Rectal smooth muscle tissue (tissue), 1 donor: ENCODE data around the gene TRIM29.

ENCODE experiments used
- H3K27ac ChIP-seq: one replicate; pipeline ENCODE4 v1.7.0; 2013; ENCODE audit warnings: low read depth, low read length, inconsistent platforms
- H3K27me3 ChIP-seq: one replicate; pipeline ENCODE4 v1.7.0; 2013; ENCODE audit warnings: low read length; ENCODE audit not compliant: control insufficient read depth, insufficient read depth
- H3K36me3 ChIP-seq: one replicate; pipeline ENCODE4 v1.7.0; 2013; ENCODE audit warnings: low read length; ENCODE audit not compliant: control insufficient read depth, insufficient read depth
- H3K4me1 ChIP-seq: one replicate; pipeline ENCODE4 v1.7.0; 2013; ENCODE audit warnings: low read length; ENCODE audit not compliant: control insufficient read depth, insufficient read depth
- H3K4me3 ChIP-seq: one replicate; pipeline ENCODE4 v1.7.0; 2013; ENCODE audit warnings: low read length
- H3K9ac ChIP-seq: one replicate; pipeline ENCODE4 v1.7.0; 2013; ENCODE audit warnings: low read length

The TRIM29 gene

GRCh38 chr11:120130991-120131760 lies 6.7 kb downstream of the TRIM29 start:
- no peak overlapping the region for H3K4me3 ChIP-seq
- no peaks in the 10 kb centered on the region for H3K36me3 ChIP-seq
- H3K9ac ChIP-seq = no peak overlapping the region
- no peak overlapping the region for H3K27ac ChIP-seq
- H3K27me3 ChIP-seq = no peaks in the 10 kb centered on the region
- H3K4me1 ChIP-seq = peaks cover 9% of the 10 kb centered on the region

GRCh38 chr11:120130176-120130980 lies 7.5 kb downstream of the TRIM29 start:
- no peak overlapping the region for H3K4me3 ChIP-seq
- no peaks in the 10 kb centered on the region for H3K27me3 ChIP-seq
- peaks cover 9% of the 10 kb centered on the region for H3K4me1 ChIP-seq
- no peak overlapping the region for H3K27ac ChIP-seq
- H3K9ac ChIP-seq = no peak overlapping the region
- no peaks in the 10 kb centered on the region for H3K36me3 ChIP-seq

- Histone ChIP-seq H3K27ac (no peak overlapping the region), H3K36me3 (no peaks in the 10 kb centered on the region), H3K9ac (no peak overlapping the region), H3K27me3 (no peaks in the 10 kb centered on the region), H3K4me3 (no peak overlapping the region), H3K4me1 (peaks cover 9% of the 10 kb centered on the region)
Measured at GRCh38 chr11:120129570-120129969, 8.3 kb downstream of the TRIM29 start.

- H3K36me3 ChIP-seq = no peaks in the 10 kb centered on the region
- H3K9ac ChIP-seq = no peak overlapping the region
- H3K27ac ChIP-seq = peak overlapping the region; percentile 57
- H3K4me3 ChIP-seq = no peak overlapping the region
- H3K27me3 ChIP-seq = no peaks in the 10 kb centered on the region
- peaks cover 9% of the 10 kb centered on the region for H3K4me1 ChIP-seq
Measured at GRCh38 chr11:120128392-120129119, 9.4 kb downstream of the TRIM29 start.

GRCh38 chr11:120127236-120127635 lies 10.7 kb downstream of the TRIM29 start:
- Histone ChIP-seq H3K27me3 (no peaks in the 10 kb centered on the region), H3K27ac (no peak overlapping the region), H3K36me3 (no peaks in the 10 kb centered on the region), H3K9ac (no peak overlapping the region), H3K4me3 (no peak overlapping the region), H3K4me1 (peaks cover 9% of the 10 kb centered on the region)

GRCh38 chr11:120126620-120127019 lies 11.3 kb downstream of the TRIM29 start:
- Histone ChIP-seq H3K4me1 (peaks cover 9% of the 10 kb centered on the region), H3K36me3 (no peaks in the 10 kb centered on the region), H3K27ac (no peak overlapping the region), H3K9ac (no peak overlapping the region), H3K4me3 (no peak overlapping the region), H3K27me3 (no peaks in the 10 kb centered on the region)

GRCh38 chr11:120125509-120125908 lies 12.4 kb downstream of the TRIM29 start:
- Histone ChIP-seq H3K9ac (no peak overlapping the region), H3K27ac (no peak overlapping the region), H3K4me1 (peaks cover 9% of the 10 kb centered on the region), H3K4me3 (no peak overlapping the region), H3K27me3 (no peaks in the 10 kb centered on the region), H3K36me3 (no peaks in the 10 kb centered on the region)

- peaks cover 9% of the 10 kb centered on the region for H3K4me1 ChIP-seq
- H3K27ac ChIP-seq = no peak overlapping the region
- H3K9ac ChIP-seq = no peak overlapping the region
- H3K36me3 ChIP-seq = no peaks in the 10 kb centered on the region
- H3K4me3 ChIP-seq = no peak overlapping the region
- no peaks in the 10 kb centered on the region for H3K27me3 ChIP-seq
Measured at GRCh38 chr11:120125024-120125423, 12.9 kb downstream of the TRIM29 start.

GRCh38 chr11:120124355-120124754 lies 13.6 kb downstream of the TRIM29 start:
- Histone ChIP-seq H3K36me3 (no peaks in the 10 kb centered on the region), H3K4me1 (peaks cover 5% of the 10 kb centered on the region), H3K9ac (no peak overlapping the region), H3K4me3 (no peak overlapping the region), H3K27ac (no peak overlapping the region), H3K27me3 (no peaks in the 10 kb centered on the region)

GRCh38 chr11:120123946-120124345 lies 14.0 kb downstream of the TRIM29 start:
- no peak overlapping the region for H3K9ac ChIP-seq
- H3K4me3 ChIP-seq = no peak overlapping the region
- H3K27me3 ChIP-seq = no peaks in the 10 kb centered on the region
- no peak overlapping the region for H3K27ac ChIP-seq
- H3K36me3 ChIP-seq = no peaks in the 10 kb centered on the region
- peaks cover under 1% of the 10 kb centered on the region for H3K4me1 ChIP-seq

GRCh38 chr11:120122924-120123683 lies 14.8 kb downstream of the TRIM29 start:
- no peak overlapping the region for H3K27ac ChIP-seq

More at GRCh38 chr11:120122924-120123683, 14.8 kb downstream of the TRIM29 start:
- no peaks in the 10 kb centered on the region for H3K36me3 ChIP-seq
- H3K4me1 ChIP-seq = no peaks in the 10 kb centered on the region
- H3K27me3 ChIP-seq = no peaks in the 10 kb centered on the region
- H3K9ac ChIP-seq = no peak overlapping the region
- no peak overlapping the region for H3K4me3 ChIP-seq
